Neural cell (in vitro differentiated cells): ENCODE measurements around the gene CNNM2. TPM values are rescaled to one million over a fixed set of nuclear protein-coding genes. Genes with fewer than 3 reads are reported as not detected.

Experiments
- H2AFZ ChIP-seq: fragments of 200-600, 300-800 bp; sonication (generic), shearing (Covaris generic); 2 replicates; pipeline ENCODE4 v1.6.0; 2014; ENCODE audit warnings: low read depth, mild to moderate bottlenecking, antibody characterized with exemption, low read length, moderate library complexity
- H3F3A ChIP-seq: fragments of 200-600 bp; shearing (Covaris generic); 2 replicates; pipeline ENCODE4 v1.6.1; 2016; ENCODE audit warnings: mild to moderate bottlenecking, moderate library complexity, mixed read lengths, antibody characterized with exemption, low read length; ENCODE audit not compliant: insufficient read depth, poor library complexity, severe bottlenecking
- H3K27ac ChIP-seq: fragments of 200-600, 300-800 bp; sonication (generic), shearing (Covaris generic); 2 replicates; pipeline ENCODE4 v1.5.1; 2014; ENCODE audit warnings: mild to moderate bottlenecking, low read length, moderate library complexity
- H3K27me3 ChIP-seq: fragments of 300-800, 200-600 bp; sonication (generic), shearing (Covaris generic); 2 replicates; pipeline ENCODE4 v1.6.0; 2014; ENCODE audit warnings: mild to moderate bottlenecking, low read depth, low read length, moderate library complexity; ENCODE audit not compliant: insufficient read depth
- H3K36me3 ChIP-seq: fragments of 300-800, 200-600 bp; sonication (generic), shearing (Covaris generic); 2 replicates; pipeline ENCODE4 v1.5.1; 2014; ENCODE audit warnings: mild to moderate bottlenecking, antibody characterized with exemption, low read length, moderate library complexity; ENCODE audit not compliant: insufficient read depth
- H3K4me2 ChIP-seq: fragments of 300-800, 200-600 bp; sonication (generic), shearing (Covaris generic); 2 replicates; pipeline ENCODE4 v1.6.0; 2014; ENCODE audit warnings: mild to moderate bottlenecking, low read length
- H3K4me3 ChIP-seq: fragments of 300-800, 200-600 bp; sonication (generic), shearing (Covaris generic); 2 replicates; pipeline ENCODE4 v1.5.1; 2014; ENCODE audit warnings: mild to moderate bottlenecking, low read length, moderate library complexity
- H3K79me2 ChIP-seq: fragments of 200-600 bp; shearing (Covaris generic); replicated peaks from 2 replicates; pipeline ENCODE4 v1.6.0; 2014; ENCODE audit warnings: mild to moderate bottlenecking, low read length, moderate library complexity; ENCODE audit not compliant: insufficient read depth
- H3K9ac ChIP-seq: fragments of 300-800, 200-600 bp; sonication (generic), shearing (Covaris generic); 2 replicates; pipeline ENCODE4 v1.6.1; 2016; ENCODE audit warnings: mild to moderate bottlenecking, low read length, mixed read lengths
- H3K9me2 ChIP-seq: fragments of 200-600 bp; shearing (Covaris generic); 2 replicates; pipeline ENCODE4 v1.6.1; 2016; ENCODE audit warnings: mild to moderate bottlenecking, low read length, mixed read lengths; ENCODE audit not compliant: insufficient read depth
- H3K9me3 ChIP-seq: fragments of 200-600, 300-800 bp; sonication (generic), shearing (Covaris generic); 2 replicates; pipeline ENCODE4 v1.6.1; 2016; ENCODE audit warnings: mild to moderate bottlenecking, mixed run types, low read length, moderate library complexity, mixed read lengths
- H4K20me1 ChIP-seq: fragments of 200-600 bp; shearing (Covaris generic); 2 replicates; pipeline ENCODE4 v1.6.1; 2016; ENCODE audit warnings: mild to moderate bottlenecking, mixed run types; ENCODE audit not compliant: insufficient read depth
- EP300 ChIP-seq: fragments of 450-650 bp; conservative IDR thresholded peaks from 2 replicates; pipeline ENCODE4 v1.6.1; 2014; ENCODE audit warnings: antibody characterized with exemption, mild to moderate bottlenecking, moderate library complexity; ENCODE audit not compliant: poor library complexity, severe bottlenecking
- EZH2 ChIP-seq: fragments of 200-600, 300-800 bp; shearing (Covaris generic), sonication (generic); IDR thresholded peaks from 2 replicates; pipeline ENCODE4 v1.6.1; 2014; ENCODE audit warnings: antibody characterized with exemption, low read length, borderline replicate concordance, mild to moderate bottlenecking; ENCODE audit not compliant: insufficient read depth, poor library complexity, severe bottlenecking
- MXI1 ChIP-seq: fragments of 450-650 bp; conservative IDR thresholded peaks from 2 replicates; pipeline ENCODE4 v1.6.1; 2014; ENCODE audit warnings: antibody characterized with exemption, mild to moderate bottlenecking; ENCODE audit not compliant: poor library complexity, severe bottlenecking
- POLR2AphosphoS5 ChIP-seq: IDR thresholded peaks from 2 replicates; pipeline ENCODE4 v1.6.1; 2012
- RAD21 ChIP-seq: fragments of 450-650 bp; conservative IDR thresholded peaks from 2 replicates; pipeline ENCODE4 v1.6.1; 2014; ENCODE audit warnings: antibody characterized with exemption, mild to moderate bottlenecking, moderate library complexity
- REST ChIP-seq: IDR thresholded peaks from 2 replicates; pipeline ENCODE4 v1.6.1; 2012; ENCODE audit warnings: borderline replicate concordance
- SMC3 ChIP-seq: fragments of 450-650 bp; conservative IDR thresholded peaks from 2 replicates; pipeline ENCODE4 v1.6.1; 2014; ENCODE audit warnings: antibody characterized with exemption, mild to moderate bottlenecking, moderate library complexity; ENCODE audit not compliant: poor library complexity
- TAF1 ChIP-seq: IDR thresholded peaks from 2 replicates; pipeline ENCODE4 v1.6.1; 2012; ENCODE audit warnings: low read depth
- polyA plus RNA-seq: library from polyadenylated mRNA; depleted of rRNA; stranded (reverse); fragments of >200 nt; gene quantifications from 2 replicates; pipeline ENCODE4 v1.2.3, GENCODE V29; 2014
- TF ChIP-seq, protein P1 (sequence below): fragments of 450-650 bp; IDR thresholded peaks from 2 replicates; pipeline ENCODE4 v1.5.1; 2014; ENCODE audit warnings: antibody characterized with exemption, mild to moderate bottlenecking, moderate library complexity; ENCODE audit not compliant: poor library complexity, severe bottlenecking

The CNNM2 gene
- polyA plus RNA-seq, 1 donor from 2014 or later, result 5.0 TPM

DNA sequence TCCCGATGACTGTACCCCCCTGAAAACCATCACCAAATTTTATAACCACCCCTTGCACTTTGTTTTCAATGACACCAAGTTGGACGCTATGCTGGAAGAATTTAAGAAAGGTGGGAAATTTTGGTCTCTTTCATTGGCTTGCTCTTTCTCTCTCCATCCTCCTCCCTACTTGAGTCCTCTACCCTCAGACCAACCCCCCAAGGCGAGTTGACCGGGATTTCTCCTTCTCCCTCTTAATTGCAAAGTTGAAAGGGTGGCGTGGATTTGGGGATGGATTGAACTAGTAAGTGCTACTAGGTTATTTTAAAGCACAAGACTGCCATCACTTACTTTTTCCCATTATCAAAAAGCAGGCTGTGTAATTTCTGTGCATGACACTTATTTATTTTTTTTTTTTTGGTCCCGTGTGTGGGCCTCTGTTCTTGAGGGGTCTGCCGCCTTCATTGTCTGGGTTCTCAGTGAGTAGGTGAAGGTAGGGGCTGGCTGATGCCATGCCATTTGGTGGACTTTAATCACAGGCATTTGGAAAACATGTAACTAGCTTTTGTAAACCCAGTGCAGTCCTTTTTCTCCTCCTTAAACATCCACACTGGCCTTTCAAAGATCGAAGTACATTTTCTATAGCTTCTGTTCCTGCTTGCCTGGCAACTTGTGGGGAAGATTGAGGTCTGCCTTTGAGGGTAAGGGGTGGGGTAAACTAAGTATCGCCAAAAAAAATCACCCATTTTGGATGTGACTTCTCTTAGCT, 2.1 kb downstream of the CNNM2 start:
- Histone ChIP-seq H3F3A (no peaks in the 10 kb centered on the region), H3K36me3 (no peaks in the 10 kb centered on the region), H3K9ac (peak overlapping the region; percentile 90), H3K27ac (no peak overlapping the region), H3K9me3 (no peaks in the 10 kb centered on the region), H2AFZ (no peak overlapping the region), H3K79me2 (peaks cover 44% of the 10 kb centered on the region), H3K27me3 (no peaks in the 10 kb centered on the region), H3K4me2 (peak overlapping the region; percentile 86), H4K20me1 (no peaks in the 10 kb centered on the region), H3K4me3 (peak overlapping the region; percentile 95), H3K9me2 (no peaks in the 10 kb centered on the region)
- TF ChIP-seq POLR2AphosphoS5 (no peak), EZH2 (no peak), REST (no peak), TAF1 (no peak), MXI1 (no peak), RAD21 (no peak), EP300 (no peak), SMC3 (no peak)
- TF ChIP-seq, protein P1, sequence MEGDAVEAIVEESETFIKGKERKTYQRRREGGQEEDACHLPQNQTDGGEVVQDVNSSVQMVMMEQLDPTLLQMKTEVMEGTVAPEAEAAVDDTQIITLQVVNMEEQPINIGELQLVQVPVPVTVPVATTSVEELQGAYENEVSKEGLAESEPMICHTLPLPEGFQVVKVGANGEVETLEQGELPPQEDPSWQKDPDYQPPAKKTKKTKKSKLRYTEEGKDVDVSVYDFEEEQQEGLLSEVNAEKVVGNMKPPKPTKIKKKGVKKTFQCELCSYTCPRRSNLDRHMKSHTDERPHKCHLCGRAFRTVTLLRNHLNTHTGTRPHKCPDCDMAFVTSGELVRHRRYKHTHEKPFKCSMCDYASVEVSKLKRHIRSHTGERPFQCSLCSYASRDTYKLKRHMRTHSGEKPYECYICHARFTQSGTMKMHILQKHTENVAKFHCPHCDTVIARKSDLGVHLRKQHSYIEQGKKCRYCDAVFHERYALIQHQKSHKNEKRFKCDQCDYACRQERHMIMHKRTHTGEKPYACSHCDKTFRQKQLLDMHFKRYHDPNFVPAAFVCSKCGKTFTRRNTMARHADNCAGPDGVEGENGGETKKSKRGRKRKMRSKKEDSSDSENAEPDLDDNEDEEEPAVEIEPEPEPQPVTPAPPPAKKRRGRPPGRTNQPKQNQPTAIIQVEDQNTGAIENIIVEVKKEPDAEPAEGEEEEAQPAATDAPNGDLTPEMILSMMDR, result no peak

GRCh38 chr10:102923601-102924000, 5.5 kb downstream of the CNNM2 start:
- TF ChIP-seq SMC3, result no peak
- TF ChIP-seq POLR2AphosphoS5, result no peak
- no peak for TF ChIP-seq EP300
- no peak for TF ChIP-seq RAD21
- no peak for TF ChIP-seq MXI1
- no peak for TF ChIP-seq EZH2
- TF ChIP-seq TAF1, result no peak
- no peak for TF ChIP-seq REST
- TF ChIP-seq, protein P1, result no peak
- Histone ChIP-seq H3K36me3 (no peaks in the 10 kb centered on the region), H4K20me1 (no peaks in the 10 kb centered on the region), H3K4me3 (peak overlapping the region; percentile 95), H3F3A (no peaks in the 10 kb centered on the region), H3K9me3 (no peaks in the 10 kb centered on the region), H3K79me2 (peaks cover 44% of the 10 kb centered on the region), H3K27ac (no peak overlapping the region), H3K9me2 (no peaks in the 10 kb centered on the region), H3K4me2 (peak overlapping the region; percentile 36), H3K9ac (no peak overlapping the region), H2AFZ (no peak overlapping the region), H3K27me3 (no peaks in the 10 kb centered on the region)
